Aorta (tissue), 5 donors: ENCODE data around the gene NMU. TPM values are rescaled to one million over a fixed set of nuclear protein-coding genes. Genes with fewer than 3 reads are reported as not detected.

Experiments
- ATAC-seq: fragments of 200-7000 bp; cut with Tn5 transposase; one replicate; pipeline ENCODE4 v1.9.1; 2022; ENCODE audit warnings: moderate library complexity; ENCODE audit not compliant: low FRiP score
- DNase-seq, 2 donors: peaks; one replicate each; pipeline ENCODE4 v3.0.0-alpha.2; 2020
- H3K27ac ChIP-seq, 2 donors: one replicate each; pipeline ENCODE4 v1.5.1; 2013; ENCODE audit warnings: low read length in 2 of 2, mild to moderate bottlenecking in 2 of 2, moderate library complexity in 2 of 2, control low read depth in 1 of 2, inconsistent platforms in 1 of 2, low read depth in 1 of 2
- H3K27me3 ChIP-seq, 2 donors: one replicate each; pipeline ENCODE4 v1.6.1; 2013; ENCODE audit warnings: control low read depth in 1 of 2, low read length in 1 of 2, mild to moderate bottlenecking in 1 of 2, moderate library complexity in 1 of 2; ENCODE audit not compliant: insufficient read depth in 2 of 2, control insufficient read depth in 1 of 2
- H3K36me3 ChIP-seq, 2 donors: one replicate each; pipeline ENCODE4 v1.6.1; 2013; ENCODE audit warnings: control low read depth in 1 of 2, low read length in 1 of 2, mild to moderate bottlenecking in 1 of 2; ENCODE audit not compliant: insufficient read depth in 2 of 2, control insufficient read depth in 1 of 2
- H3K4me1 ChIP-seq, 2 donors: one replicate each; pipeline ENCODE4 v1.6.1; 2013; ENCODE audit warnings: low read length in 2 of 2, control low read depth in 1 of 2, mild to moderate bottlenecking in 1 of 2, moderate library complexity in 1 of 2; ENCODE audit not compliant: insufficient read depth in 2 of 2, control insufficient read depth in 1 of 2
- H3K4me3 ChIP-seq, 2 donors: one replicate each; pipeline ENCODE4 v1.5.1; 2013; ENCODE audit warnings: low read length in 2 of 2, control low read depth in 1 of 2, mild to moderate bottlenecking in 1 of 2
- H3K9me3 ChIP-seq: one replicate; pipeline ENCODE4 v1.6.1; 2013; ENCODE audit warnings: mild to moderate bottlenecking, low read length; ENCODE audit not compliant: control insufficient read depth
- WGBS, 2 donors: extraction: QIAGEN DNeasy Blood & Tissue Kit; methylation state at CpG; one replicate each; pipeline ENCODE4 v1.1.7; 2013; 5-methylcytosine and 5-hydroxymethylcytosine counted together
- intact Hi-C, 2 donors: fragments of 100-400 bp; cut with DNase I; formaldehyde crosslinking; loops; one replicate each; pipeline versions ENCODE4 v1.14.2 to v1.15.0; 2022
- polyA plus RNA-seq, 2 donors: library from polyadenylated mRNA; stranded (reverse); fragments of 200-250 nt; gene quantifications; one replicate each; pipeline ENCODE4 v1.2.3, GENCODE V29; 2013
- total RNA-seq, 2 donors: library from RNA; stranded (reverse); fragmentation: NEBNext Ultra II Directional; extraction: Animal tissue kit (Norgen Biotek cat#: 25700); gene quantifications; one replicate each; pipeline ENCODE4 v1.2.1, GENCODE V29; 2021
- donor health status: healthy with polysubstance abuse.
- donor health status: Bipolar disorder and iron deficiency.
- donor health status: DM: no; HTN: no; CAD: no.
- donor health status: DM: no; HTN: no; CAD: no.
- donor health status: DM: yes; HTN: yes; CAD: no.

Gene NMU
- total and polyA plus RNA-seq, 4 donors = not detected

GRCh38 chr4:55670695-55671094 lies 34.6 kb upstream of the NMU start:
- no peaks in the 10 kb centered on the region for H3K27me3 ChIP-seq
- no peak overlapping the region for H3K4me3 ChIP-seq
- WGBS, 2 donors = 91% methylated on average over 2 of the region's 2 CpGs
- no peaks in the 10 kb centered on the region for H3K36me3 ChIP-seq
- H3K27ac ChIP-seq = no peak overlapping the region
- ATAC-seq (no peak), DNase-seq (no peak)
- H3K4me1 ChIP-seq = no peaks in the 10 kb centered on the region
- intact Hi-C loops = no loop called here
- peaks cover 2% of the 10 kb centered on the region for H3K9me3 ChIP-seq

GRCh38 chr4:55668449-55668848 lies 32.4 kb upstream of the NMU start:
- 88 to 97% methylated on average over 6 of the region's 6 CpGs for WGBS, 2 donors
- no peak overlapping the region for H3K4me3 ChIP-seq
- H3K27me3 ChIP-seq = no peaks in the 10 kb centered on the region
- H3K4me1 ChIP-seq = no peaks in the 10 kb centered on the region
- peaks cover 2% of the 10 kb centered on the region for H3K9me3 ChIP-seq
- no peak overlapping the region for H3K27ac ChIP-seq
- no peak for DNase-seq
- no peak for ATAC-seq
- H3K36me3 ChIP-seq = no peaks in the 10 kb centered on the region
- intact Hi-C loops = no loop called here

GRCh38 chr4:55666535-55666934 lies 30.4 kb upstream of the NMU start:
- H3K27ac ChIP-seq = no peak overlapping the region
- DNase-seq = no peak
- H3K27me3 ChIP-seq = no peaks in the 10 kb centered on the region
- H3K4me1 ChIP-seq = no peaks in the 10 kb centered on the region
- H3K4me3 ChIP-seq = no peak overlapping the region
- no peaks in the 10 kb centered on the region for H3K9me3 ChIP-seq
- no peaks in the 10 kb centered on the region for H3K36me3 ChIP-seq
- intact Hi-C loops = no loop called here
- 93 to 100% methylated on average over 1 of the region's 1 CpG for WGBS, 2 donors
- ATAC-seq = no peak

- H3K27ac ChIP-seq = no peak overlapping the region
- ATAC-seq (no peak), DNase-seq (no peak)
- no peak overlapping the region for H3K4me3 ChIP-seq
- intact Hi-C loops = no loop called here
- H3K27me3 ChIP-seq = no peaks in the 10 kb centered on the region
- no peaks in the 10 kb centered on the region for H3K36me3 ChIP-seq
- H3K9me3 ChIP-seq = no peaks in the 10 kb centered on the region
- no peaks in the 10 kb centered on the region for H3K4me1 ChIP-seq
- WGBS, 2 donors = 82 to 97% methylated on average over 6 of the region's 6 CpGs
These were observed 27.0 kb upstream of the NMU start for GRCh38 chr4:55663145-55663544.

GRCh38 chr4:55661398-55662056 lies 25.4 kb upstream of the NMU start:
- Histone ChIP-seq H3K4me1 (no peaks in the 10 kb centered on the region), H3K27ac (no peak overlapping the region), H3K27me3 (no peaks in the 10 kb centered on the region), H3K36me3 (no peaks in the 10 kb centered on the region), H3K4me3 (no peak overlapping the region), H3K9me3 (no peaks in the 10 kb centered on the region)
- DNase-seq (no peak), ATAC-seq (no peak)
- WGBS, 2 donors = 81 to 84% methylated on average over 5 of the region's 5 CpGs
- intact Hi-C loops = no loop called here

- ATAC-seq (no peak), DNase-seq (no peak)
- no peaks in the 10 kb centered on the region for H3K4me1 ChIP-seq
- H3K27ac ChIP-seq = no peak overlapping the region
- H3K4me3 ChIP-seq = no peak overlapping the region
- intact Hi-C loops = no loop called here
- H3K9me3 ChIP-seq = no peaks in the 10 kb centered on the region
- H3K36me3 ChIP-seq = no peaks in the 10 kb centered on the region
- H3K27me3 ChIP-seq = no peaks in the 10 kb centered on the region
- WGBS, 2 donors = 94 to 97% methylated on average over 5 of the region's 5 CpGs
These were observed 22.6 kb upstream of the NMU start for GRCh38 chr4:55658657-55659056.

GRCh38 chr4:55654131-55654530 lies 18.0 kb upstream of the NMU start:
- DNase-seq = no peak
- ATAC-seq = no peak
- H3K27me3 ChIP-seq = no peaks in the 10 kb centered on the region

GRCh38 chr4:55650483-55650882 lies 14.4 kb upstream of the NMU start:
- intact Hi-C loops = no loop called here
- H3K4me3 ChIP-seq = no peak overlapping the region
- DNase-seq (no peak), ATAC-seq (no peak)
- H3K27me3 ChIP-seq = no peaks in the 10 kb centered on the region
- 82 to 89% methylated on average over 5 of the region's 5 CpGs for WGBS, 2 donors
- no peak overlapping the region for H3K27ac ChIP-seq
- H3K9me3 ChIP-seq = no peaks in the 10 kb centered on the region
- no peaks in the 10 kb centered on the region for H3K4me1 ChIP-seq
- H3K36me3 ChIP-seq = no peaks in the 10 kb centered on the region

More at GRCh38 chr4:55654131-55654530, 18.0 kb upstream of the NMU start:
- Histone ChIP-seq H3K27ac (no peak overlapping the region), H3K36me3 (no peaks in the 10 kb centered on the region), H3K9me3 (no peaks in the 10 kb centered on the region), H3K4me3 (no peak overlapping the region), H3K4me1 (no peaks in the 10 kb centered on the region)
- intact Hi-C loops = no loop called here
- 89 to 91% methylated on average over 5 of the region's 5 CpGs for WGBS, 2 donors

- Histone ChIP-seq H3K36me3 (no peaks in the 10 kb centered on the region), H3K4me3 (no peak overlapping the region), H3K27me3 (peaks cover 0 to 4% of the 10 kb centered on the region in 2 donors), H3K4me1 (no peaks in the 10 kb centered on the region), H3K9me3 (no peaks in the 10 kb centered on the region), H3K27ac (no peak overlapping the region)
- 56 to 57% methylated on average over 12 of the region's 12 CpGs for WGBS, 2 donors
- intact Hi-C loops = no loop called here
- no peak for DNase-seq
- ATAC-seq = no peak
These were observed 1.2 kb upstream of the NMU start for GRCh38 chr4:55637272-55637820.
